ENCODE results near the gene HLA-DRB5. TPM values are rescaled to one million over a fixed set of nuclear protein-coding genes. Genes with fewer than 3 reads are reported as not detected.
"Not testable (repeated sequence)": the region's sequence is repeated elsewhere in the genome, so short reads cannot be mapped to it uniquely, and the experiment has no call there.

Gene HLA-DRB5
- total and polyA plus RNA-seq, 2 experiments from 2014 or later: not detected

DNA sequence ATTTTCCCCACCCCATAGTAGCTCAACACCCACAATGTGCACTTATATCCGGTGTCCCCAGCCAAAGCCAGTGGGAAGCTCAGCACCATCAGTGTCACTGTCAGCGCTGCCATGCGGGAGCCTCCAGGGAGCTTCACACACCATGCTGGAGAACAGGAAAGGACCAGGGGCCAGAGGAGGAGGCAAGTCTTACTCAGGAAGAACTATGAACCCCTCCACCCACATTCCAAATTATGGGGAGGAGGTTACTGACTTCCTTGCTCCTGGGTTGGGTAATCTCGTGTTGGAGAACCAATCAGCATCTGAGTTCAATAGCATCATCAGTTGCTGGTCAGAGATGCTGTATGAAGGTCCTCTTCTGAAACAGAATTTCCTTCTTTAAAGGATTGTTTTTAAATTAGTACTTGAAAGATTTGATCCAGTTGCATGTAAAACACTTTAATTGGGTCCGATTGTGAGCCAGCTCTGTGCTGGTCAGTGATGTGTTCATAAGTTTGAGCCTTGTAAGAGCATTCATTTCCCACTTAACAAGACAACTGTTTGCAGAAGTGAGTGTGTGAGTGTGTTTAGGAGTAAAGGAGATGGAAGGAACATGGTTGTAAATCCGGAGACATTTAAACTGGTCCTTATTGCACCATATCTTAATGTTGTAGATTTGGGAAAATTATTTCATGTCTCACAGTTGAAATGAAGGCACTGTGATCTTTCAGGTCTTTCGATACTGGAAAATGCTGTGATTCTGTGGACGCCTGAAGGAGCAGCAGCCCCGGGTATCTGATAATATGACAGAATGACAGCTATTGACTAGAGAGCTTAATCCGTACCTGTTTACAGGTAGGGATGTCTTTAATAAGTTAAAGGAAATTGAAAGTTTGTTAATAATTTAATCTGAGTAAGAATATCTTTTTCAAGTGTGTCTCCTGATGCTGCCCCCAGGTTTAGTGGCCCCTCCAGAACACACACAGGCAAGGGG lies 56.4 kb downstream of the HLA-DRB5 start:
- TF ChIP-seq CREB1 (CRISPR knock-in tag; IDR thresholded peaks at IDR 0.05; ENCODE audit: low read depth): peak; percentile 60
- TF ChIP-seq, protein P1, sequence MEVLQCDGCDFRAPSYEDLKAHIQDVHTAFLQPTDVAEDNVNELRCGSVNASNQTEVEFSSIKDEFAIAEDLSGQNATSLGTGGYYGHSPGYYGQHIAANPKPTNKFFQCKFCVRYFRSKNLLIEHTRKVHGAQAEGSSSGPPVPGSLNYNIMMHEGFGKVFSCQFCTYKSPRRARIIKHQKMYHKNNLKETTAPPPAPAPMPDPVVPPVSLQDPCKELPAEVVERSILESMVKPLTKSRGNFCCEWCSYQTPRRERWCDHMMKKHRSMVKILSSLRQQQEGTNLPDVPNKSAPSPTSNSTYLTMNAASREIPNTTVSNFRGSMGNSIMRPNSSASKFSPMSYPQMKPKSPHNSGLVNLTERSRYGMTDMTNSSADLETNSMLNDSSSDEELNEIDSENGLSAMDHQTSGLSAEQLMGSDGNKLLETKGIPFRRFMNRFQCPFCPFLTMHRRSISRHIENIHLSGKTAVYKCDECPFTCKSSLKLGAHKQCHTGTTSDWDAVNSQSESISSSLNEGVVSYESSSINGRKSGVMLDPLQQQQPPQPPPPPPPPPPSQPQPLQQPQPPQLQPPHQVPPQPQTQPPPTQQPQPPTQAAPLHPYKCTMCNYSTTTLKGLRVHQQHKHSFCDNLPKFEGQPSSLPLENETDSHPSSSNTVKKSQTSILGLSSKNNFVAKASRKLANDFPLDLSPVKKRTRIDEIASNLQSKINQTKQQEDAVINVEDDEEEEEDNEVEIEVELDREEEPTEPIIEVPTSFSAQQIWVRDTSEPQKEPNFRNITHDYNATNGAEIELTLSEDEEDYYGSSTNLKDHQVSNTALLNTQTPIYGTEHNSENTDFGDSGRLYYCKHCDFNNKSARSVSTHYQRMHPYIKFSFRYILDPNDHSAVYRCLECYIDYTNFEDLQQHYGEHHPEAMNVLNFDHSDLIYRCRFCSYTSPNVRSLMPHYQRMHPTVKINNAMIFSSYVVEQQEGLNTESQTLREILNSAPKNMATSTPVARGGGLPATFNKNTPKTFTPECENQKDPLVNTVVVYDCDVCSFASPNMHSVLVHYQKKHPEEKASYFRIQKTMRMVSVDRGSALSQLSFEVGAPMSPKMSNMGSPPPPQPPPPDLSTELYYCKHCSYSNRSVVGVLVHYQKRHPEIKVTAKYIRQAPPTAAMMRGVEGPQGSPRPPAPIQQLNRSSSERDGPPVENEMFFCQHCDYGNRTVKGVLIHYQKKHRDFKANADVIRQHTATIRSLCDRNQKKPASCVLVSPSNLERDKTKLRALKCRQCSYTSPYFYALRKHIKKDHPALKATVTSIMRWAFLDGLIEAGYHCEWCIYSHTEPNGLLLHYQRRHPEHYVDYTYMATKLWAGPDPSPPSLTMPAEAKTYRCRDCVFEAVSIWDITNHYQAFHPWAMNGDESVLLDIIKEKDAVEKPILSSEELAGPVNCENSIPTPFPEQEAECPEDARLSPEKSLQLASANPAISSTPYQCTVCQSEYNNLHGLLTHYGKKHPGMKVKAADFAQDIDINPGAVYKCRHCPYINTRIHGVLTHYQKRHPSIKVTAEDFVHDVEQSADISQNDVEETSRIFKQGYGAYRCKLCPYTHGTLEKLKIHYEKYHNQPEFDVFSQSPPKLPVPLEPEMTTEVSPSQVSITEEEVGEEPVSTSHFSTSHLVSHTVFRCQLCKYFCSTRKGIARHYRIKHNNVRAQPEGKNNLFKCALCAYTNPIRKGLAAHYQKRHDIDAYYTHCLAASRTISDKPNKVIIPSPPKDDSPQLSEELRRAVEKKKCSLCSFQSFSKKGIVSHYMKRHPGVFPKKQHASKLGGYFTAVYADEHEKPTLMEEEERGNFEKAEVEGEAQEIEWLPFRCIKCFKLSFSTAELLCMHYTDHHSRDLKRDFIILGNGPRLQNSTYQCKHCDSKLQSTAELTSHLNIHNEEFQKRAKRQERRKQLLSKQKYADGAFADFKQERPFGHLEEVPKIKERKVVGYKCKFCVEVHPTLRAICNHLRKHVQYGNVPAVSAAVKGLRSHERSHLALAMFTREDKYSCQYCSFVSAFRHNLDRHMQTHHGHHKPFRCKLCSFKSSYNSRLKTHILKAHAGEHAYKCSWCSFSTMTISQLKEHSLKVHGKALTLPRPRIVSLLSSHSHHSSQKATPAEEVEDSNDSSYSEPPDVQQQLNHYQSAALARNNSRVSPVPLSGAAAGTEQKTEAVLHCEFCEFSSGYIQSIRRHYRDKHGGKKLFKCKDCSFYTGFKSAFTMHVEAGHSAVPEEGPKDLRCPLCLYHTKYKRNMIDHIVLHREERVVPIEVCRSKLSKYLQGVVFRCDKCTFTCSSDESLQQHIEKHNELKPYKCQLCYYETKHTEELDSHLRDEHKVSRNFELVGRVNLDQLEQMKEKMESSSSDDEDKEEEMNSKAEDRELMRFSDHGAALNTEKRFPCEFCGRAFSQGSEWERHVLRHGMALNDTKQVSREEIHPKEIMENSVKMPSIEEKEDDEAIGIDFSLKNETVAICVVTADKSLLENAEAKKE (CRISPR knock-in tag; IDR thresholded peaks at IDR 0.05): 0 out of 2 replicates have a peak, but pooled peaks have one; percentile 32
- not testable (repeated sequence) for H3K4me1 Mint-ChIP-seq, H3K4me3 Mint-ChIP-seq

DNA sequence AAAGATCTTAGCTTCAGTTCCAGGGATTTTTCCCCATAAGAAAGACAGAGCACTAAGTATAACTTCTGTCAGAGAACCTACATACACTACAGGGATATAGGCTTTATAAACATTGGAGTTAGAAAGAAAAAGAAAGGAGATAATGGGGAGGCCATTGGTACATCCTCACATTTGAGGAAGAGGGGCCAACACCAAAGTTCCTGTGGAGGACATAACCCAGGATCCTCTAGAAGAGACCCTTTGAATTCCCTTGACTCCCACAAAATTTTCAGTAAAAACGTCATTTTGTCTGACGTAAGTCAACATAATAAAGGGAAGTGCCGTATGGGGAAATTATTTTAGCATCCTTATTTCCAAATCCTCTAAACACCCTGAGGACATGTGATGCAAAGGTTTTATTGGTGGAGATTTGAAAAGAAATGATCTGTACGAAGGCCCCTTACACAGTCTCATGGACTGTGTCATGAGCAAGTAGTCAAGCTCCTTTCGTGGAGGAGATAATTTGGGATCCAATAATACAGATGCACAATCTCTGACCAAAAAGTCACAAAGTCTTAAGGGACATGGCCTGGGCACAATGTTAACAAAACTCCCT lies 57.2 kb downstream of the HLA-DRB5 start:
- peaks cover 15% of the 10 kb centered on the region for H3K9me3 Mint-ChIP-seq
- H3K4me1 ChIP-seq (ENCODE audit: insufficient read depth): no peaks in the 10 kb centered on the region
- no peak for ATAC-seq
- peak overlapping the region; percentile 84; the same call in 1 of the 2 replicates for H2AFZ ChIP-seq
- H3K4me2 ChIP-seq: no peak overlapping the region
- H3K4me3 ChIP-seq: no peak overlapping the region
- no peaks in the 10 kb centered on the region for H3K36me3 ChIP-seq (ENCODE audit: insufficient read depth)
- H3K27ac ChIP-seq (ENCODE audit: low read depth): no peak overlapping the region
- H3K27ac Mint-ChIP-seq: no peak overlapping the region
- H3K4me1 Mint-ChIP-seq: peaks cover 2% of the 10 kb centered on the region; the same call in 2 of the 3 replicates
- H3K4me3 Mint-ChIP-seq: no peak overlapping the region
- no peaks in the 10 kb centered on the region for H3K27me3 ChIP-seq (ENCODE audit: insufficient read depth)
- H3K36me3 Mint-ChIP-seq (ENCODE audit: low read depth): 0 out of 3 replicates have a peak, but pooled peaks cover 4% of the 10 kb centered on the region
- no peak for DNase-seq (ENCODE audit: low spot score)
- H3K27me3 Mint-ChIP-seq (ENCODE audit: insufficient read depth, low read depth, poor library complexity): no peaks in the 10 kb centered on the region
- no peaks in the 10 kb centered on the region for H4K20me1 ChIP-seq (replicated peaks; ENCODE audit: insufficient read depth)
- no peaks in the 10 kb centered on the region for H3K79me2 ChIP-seq (replicated peaks; ENCODE audit: insufficient read depth)
- H3F3A ChIP-seq (replicated peaks; ENCODE audit: low read depth): no peaks in the 10 kb centered on the region
- 0 out of 2 replicates have a peak, but pooled peaks cover 7% of the 10 kb centered on the region for H3K9me2 ChIP-seq (ENCODE audit: insufficient read depth)
- TF ChIP-seq ZNF331 (CRISPR knock-in tag; IDR thresholded peaks at IDR 0.05; ENCODE audit: low read depth) (no peak), STAT1 (IDR thresholded peaks at IDR 0.05; ENCODE audit: unreplicated experiment) (no peak), CREB1 (CRISPR knock-in tag; IDR thresholded peaks at IDR 0.05; ENCODE audit: low read depth) (no peak), JUNB (IDR thresholded peaks at IDR 0.05; ENCODE audit: unreplicated experiment) (no peak), POLR2AphosphoS5 (IDR thresholded peaks at IDR 0.05; ENCODE audit: low read depth) (no peak), EZH2phosphoT487 (IDR thresholded peaks at IDR 0.05; ENCODE audit: unreplicated experiment) (no peak)
- TF ChIP-seq, protein P2, sequence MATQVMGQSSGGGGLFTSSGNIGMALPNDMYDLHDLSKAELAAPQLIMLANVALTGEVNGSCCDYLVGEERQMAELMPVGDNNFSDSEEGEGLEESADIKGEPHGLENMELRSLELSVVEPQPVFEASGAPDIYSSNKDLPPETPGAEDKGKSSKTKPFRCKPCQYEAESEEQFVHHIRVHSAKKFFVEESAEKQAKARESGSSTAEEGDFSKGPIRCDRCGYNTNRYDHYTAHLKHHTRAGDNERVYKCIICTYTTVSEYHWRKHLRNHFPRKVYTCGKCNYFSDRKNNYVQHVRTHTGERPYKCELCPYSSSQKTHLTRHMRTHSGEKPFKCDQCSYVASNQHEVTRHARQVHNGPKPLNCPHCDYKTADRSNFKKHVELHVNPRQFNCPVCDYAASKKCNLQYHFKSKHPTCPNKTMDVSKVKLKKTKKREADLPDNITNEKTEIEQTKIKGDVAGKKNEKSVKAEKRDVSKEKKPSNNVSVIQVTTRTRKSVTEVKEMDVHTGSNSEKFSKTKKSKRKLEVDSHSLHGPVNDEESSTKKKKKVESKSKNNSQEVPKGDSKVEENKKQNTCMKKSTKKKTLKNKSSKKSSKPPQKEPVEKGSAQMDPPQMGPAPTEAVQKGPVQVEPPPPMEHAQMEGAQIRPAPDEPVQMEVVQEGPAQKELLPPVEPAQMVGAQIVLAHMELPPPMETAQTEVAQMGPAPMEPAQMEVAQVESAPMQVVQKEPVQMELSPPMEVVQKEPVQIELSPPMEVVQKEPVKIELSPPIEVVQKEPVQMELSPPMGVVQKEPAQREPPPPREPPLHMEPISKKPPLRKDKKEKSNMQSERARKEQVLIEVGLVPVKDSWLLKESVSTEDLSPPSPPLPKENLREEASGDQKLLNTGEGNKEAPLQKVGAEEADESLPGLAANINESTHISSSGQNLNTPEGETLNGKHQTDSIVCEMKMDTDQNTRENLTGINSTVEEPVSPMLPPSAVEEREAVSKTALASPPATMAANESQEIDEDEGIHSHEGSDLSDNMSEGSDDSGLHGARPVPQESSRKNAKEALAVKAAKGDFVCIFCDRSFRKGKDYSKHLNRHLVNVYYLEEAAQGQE (IDR thresholded peaks at IDR 0.05; ENCODE audit: unreplicated experiment): no peak

More for the DNA sequence above, 56.4 kb downstream of the HLA-DRB5 start:
- H4K20me1 ChIP-seq (replicated peaks; ENCODE audit: insufficient read depth); H3K9me2 ChIP-seq (ENCODE audit: insufficient read depth); H3K4me1 ChIP-seq (ENCODE audit: insufficient read depth); H3K79me2 ChIP-seq (replicated peaks; ENCODE audit: insufficient read depth); H3K36me3 ChIP-seq (ENCODE audit: insufficient read depth); H3K4me2 ChIP-seq; H3K27ac ChIP-seq (ENCODE audit: low read depth); H3K27ac Mint-ChIP-seq; H3K27me3 ChIP-seq (ENCODE audit: insufficient read depth); H3K4me3 ChIP-seq; H3F3A ChIP-seq (replicated peaks; ENCODE audit: low read depth); H3K27me3 Mint-ChIP-seq (ENCODE audit: insufficient read depth, low read depth, poor library complexity): not testable (repeated sequence)
- peak overlapping the region; percentile 84; the same call in 1 of the 2 replicates for H2AFZ ChIP-seq
- ATAC-seq (peak; percentile 100), DNase-seq (ENCODE audit: low spot score) (peak; percentile 73)
- Mint-ChIP-seq H3K36me3 (ENCODE audit: low read depth) (peaks cover 11% of the 10 kb centered on the region; the same call in 2 of the 3 replicates), H3K9me3 (peaks cover 23% of the 10 kb centered on the region)

Measured in GM23338 (cell line).